Measurements from ENCODE around the gene ZNF621. TPM values are rescaled to one million over a fixed set of nuclear protein-coding genes. Genes with fewer than 3 reads are reported as not detected.

Gene ZNF621
- 8.1 TPM for total RNA-seq

DNA sequence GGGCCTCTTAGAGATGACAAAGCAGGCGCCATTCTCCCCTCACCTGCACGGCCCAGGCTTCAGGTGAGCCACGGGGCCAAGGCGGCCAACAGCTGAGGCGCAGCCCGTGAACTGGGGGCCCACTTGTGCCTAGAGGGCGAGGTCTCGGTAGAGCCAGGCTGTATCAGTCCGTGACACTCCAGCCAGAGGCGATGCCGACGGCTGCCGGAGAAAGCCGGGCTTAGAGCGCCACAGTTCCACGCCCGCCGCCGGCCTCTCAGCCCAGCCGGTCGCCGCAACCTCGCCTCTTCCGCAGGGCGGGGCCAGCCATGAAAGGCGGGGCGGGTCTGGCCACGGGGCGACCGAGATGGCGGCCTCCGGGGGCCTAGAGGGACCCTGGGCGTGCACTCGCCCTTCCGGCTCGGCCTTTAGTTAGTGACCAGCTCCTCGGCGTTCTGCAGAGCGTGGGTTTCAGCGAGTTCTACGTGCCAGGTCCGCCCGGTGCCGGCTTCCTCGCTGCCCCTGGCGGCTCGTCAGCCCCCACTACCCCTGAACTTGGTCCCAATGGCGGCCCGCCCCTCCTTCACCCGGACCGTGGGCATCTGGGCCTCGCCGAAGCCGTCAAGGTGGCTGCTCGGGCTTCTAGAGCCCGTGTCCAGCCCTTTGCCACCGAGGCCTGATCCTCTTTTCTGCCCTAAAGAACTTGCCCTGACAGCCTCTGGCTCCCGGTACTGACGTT is at the start of gene ZNF621:
TSS of gene ZNF621 (plus strand) at position 393 of the 718 bp plus-strand sequence. CDS start 881 bp downstream, outside the sequence.
- ATAC-seq (peak; percentile 99), DNase-seq (ENCODE audit: low spot score) (peak; percentile 93)

DNA sequence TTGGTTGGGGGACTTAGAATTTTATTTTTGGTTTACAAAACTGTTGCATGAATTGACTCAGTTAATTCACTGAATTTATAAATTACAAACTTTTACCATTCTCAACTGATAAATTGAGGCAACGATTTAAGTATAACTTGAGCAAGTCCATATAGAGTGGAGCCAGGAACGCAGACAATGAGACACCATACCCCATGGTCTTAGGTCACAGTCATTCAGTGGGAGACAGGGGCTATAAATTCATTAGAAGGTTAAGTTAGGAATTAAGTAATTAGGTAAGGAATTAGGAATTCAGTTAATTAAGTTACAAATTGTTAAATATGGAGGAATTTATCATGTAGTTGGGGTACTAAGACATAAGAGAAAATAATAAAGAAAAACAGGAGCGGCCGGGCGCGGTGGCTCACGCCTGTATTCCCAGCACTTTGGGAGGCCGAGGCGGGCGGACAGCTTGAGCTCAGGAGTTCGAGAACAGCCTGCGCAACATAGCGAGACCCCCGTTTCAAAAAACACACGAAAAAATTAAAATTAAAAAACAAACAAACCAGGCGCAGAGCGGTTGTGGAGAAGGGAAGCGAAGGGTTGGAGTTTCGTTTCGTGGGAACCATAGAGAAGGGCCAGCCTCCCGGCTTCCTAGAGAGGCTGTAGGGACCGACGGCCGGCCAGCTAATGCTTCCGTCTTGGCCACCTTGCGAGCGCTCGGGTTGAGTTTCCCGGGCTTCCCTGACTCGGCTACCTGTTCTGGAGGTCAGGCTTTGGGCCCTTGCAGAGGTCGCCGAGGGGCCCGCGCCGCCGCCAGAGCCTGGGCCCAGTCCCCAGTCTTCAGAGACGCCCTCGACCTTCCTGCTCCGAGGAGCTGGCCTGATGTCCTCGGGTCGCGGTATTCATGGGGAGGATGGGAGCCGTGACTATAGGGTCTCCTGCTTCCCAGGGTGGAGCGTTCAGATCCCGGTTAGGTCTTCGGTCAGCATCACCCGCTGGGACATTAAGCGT is 48.0 kb upstream of the ZNF621 start, which contains the start of gene ZNF619:
TSS of gene ZNF619 (plus strand) at position 645 of the 993 bp plus-strand sequence. CDS start 858 bp downstream, outside the sequence.
- DNase-seq (ENCODE audit: low spot score) = peak; percentile 78
- ATAC-seq = peak; percentile 99

GRCh38 chr3:40477666-40478065 is 47.1 kb upstream of the ZNF621 start:
- DNase-seq (ENCODE audit: low spot score) (no peak), ATAC-seq (peak; percentile 27)

- no peak for DNase-seq (ENCODE audit: low spot score)
- no peak for ATAC-seq
Observed at GRCh38 chr3:40487172-40487571, 37.6 kb upstream of the ZNF621 start.

DNA sequence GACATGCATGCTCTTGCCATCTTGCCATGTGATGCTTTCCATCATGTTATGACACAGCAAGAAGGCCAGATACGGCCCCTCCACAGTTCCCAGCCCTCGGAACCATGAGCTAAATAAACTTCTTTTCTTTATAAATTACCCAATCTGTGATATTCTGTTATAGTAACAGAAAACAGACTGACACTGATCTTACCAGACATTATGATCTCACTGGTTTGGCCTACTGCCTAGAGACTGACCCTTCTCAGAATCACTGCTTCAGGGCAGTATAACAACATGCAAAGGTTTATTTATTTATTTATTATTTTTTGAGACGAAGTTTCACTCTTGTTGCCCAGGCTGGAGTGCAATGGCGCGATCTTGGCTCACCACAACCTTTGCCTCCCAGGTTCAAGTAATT is 33.8 kb upstream of the ZNF621 start:
- ATAC-seq = no peak
- no peak for DNase-seq (ENCODE audit: low spot score)

DNA sequence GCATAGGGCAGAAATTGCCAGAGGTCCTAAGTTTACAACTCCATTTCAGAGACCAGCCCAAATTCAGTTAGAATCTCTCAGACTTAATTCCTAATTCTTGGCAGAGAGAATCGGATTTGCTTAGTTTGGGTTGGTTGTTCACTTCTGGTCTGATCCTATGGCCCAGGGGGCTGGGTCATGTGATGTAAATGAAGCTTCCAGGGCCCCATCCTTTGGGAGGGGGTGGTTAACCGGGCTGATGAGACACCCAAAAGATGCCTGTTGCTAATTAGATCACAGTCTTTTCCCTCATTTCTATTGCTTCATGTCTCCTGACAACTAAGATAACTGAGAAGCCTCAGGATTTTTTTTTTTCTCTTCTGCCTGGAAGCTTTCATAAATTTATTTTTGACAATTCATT is 30.1 kb upstream of the ZNF621 start:
- DNase-seq (ENCODE audit: low spot score) (no peak), ATAC-seq (no peak)

GRCh38 chr3:40497288-40497687 is 27.5 kb upstream of the ZNF621 start:
- DNase-seq (ENCODE audit: low spot score) (no peak), ATAC-seq (no peak)

DNA sequence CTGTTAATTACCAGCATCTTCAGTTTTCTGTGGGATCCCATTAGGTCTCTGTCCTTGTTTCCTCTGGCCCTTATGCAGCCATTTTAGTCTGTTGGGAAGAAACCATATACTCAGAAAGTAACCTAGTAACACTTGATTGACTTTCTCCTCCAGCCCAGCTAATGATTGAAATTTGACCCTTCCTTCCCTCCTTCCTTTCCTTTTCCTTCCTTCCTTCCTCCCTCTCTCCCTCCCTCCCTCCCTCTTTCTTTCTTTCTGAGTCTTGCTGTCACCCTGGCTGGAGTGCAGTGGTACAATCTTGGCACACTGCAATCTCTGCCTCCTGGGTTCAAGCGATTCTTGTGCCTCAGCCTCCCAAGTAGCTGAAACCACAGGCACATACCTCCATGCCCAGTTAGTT is 24.8 kb upstream of the ZNF621 start:
- ATAC-seq (no peak), DNase-seq (ENCODE audit: low spot score) (no peak)

DNA sequence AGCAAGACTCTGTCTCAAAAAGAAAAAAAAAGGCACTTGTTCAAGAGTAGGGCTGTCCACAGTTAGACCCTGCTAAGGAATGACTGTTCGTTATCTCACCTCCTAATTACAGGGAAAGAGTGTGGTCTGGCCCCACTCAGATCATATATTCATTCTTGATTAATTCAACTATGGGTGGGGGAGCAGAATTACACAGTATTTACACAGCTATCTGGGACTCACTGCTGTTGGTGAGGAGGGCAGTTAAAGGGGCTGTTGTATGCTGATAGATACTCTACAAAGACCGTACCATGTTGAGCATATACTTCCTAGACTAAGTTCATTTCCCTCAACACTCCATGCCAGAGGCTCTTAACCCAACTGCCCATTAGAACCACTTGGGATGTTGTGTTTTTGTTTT is 22.7 kb upstream of the ZNF621 start:
- DNase-seq (ENCODE audit: low spot score) = no peak
- ATAC-seq = no peak

DNA sequence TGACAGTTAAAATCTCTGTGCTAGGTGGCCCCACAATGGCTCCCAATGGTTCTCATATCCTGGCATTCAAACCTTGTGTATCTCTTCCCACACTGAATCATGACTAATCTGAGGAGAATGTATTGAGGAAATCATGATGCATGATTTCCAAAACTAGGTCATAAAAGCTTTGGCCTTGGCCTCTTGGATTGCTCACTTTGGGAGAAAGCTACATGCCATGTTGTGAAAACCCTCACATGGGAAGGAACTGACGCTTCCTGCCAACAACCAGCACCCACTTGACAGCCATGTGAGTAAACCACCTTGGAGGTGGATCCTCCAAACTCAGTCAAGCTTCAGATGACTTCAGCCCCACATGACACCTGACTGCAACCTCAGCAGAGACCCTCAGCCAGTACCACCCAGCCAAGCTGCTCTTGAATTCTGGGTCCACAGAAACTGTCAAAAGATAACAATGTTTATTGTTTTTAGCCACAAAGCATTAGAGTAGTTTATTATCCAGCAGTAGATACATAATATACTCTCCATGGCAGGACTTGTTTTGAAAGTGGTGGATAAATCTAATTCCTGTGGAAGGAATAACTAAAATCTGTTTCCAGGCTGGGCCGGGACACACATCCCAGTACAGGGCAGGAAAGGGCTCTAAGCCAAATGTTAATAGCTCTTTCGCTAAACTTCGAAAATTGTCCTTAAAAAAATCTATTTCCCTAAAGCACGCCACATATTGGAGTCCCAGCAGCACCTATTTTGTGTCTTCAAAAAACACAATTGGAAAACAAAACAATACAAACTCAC is 19.9 kb upstream of the ZNF621 start:
- DNase-seq (ENCODE audit: low spot score) (no peak), ATAC-seq (no peak)

GRCh38 chr3:40505599-40506462 is 18.9 kb upstream of the ZNF621 start, which contains the start of gene ZNF620:
TSS of gene ZNF620 (plus strand) at chr3:40506039. CDS start at chr3:40506353, 314 bp downstream.
- ATAC-seq = peak; percentile 96
- peak; percentile 84 for DNase-seq (ENCODE audit: low spot score)

DNA sequence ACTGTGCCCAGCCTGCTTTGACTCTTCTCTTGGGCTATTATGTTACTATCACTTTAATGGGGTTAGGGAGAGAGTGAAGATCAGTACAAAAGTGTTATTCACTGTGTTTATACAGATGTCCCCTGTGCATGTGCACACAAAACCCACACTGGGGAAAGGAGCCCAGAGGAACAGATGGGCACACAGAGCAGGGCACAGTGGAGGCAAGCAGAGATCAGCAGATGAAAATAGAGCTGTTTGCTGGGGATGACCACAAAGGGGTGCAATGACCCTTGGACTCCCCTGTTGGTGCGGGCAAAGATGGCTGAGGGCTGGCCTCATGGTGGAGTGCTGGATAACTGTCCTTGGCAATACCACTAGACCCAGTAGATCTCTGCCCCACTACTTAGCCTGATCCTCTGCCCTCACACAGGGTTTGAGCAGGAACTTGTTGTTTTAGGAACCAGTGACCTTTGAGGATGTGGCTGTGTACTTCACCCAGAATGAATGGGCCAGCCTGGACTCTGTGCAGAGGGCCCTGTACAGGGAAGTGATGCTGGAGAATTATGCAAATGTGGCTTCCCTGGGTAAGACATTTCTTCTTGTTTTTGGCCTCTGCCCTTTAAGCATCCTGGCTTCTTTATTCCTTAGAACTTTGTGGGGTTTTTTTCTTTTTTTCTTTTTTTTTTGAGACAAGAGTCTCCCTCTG is 13.6 kb upstream of the ZNF621 start:
- ATAC-seq = no peak
- DNase-seq (ENCODE audit: low spot score) = no peak

DNA sequence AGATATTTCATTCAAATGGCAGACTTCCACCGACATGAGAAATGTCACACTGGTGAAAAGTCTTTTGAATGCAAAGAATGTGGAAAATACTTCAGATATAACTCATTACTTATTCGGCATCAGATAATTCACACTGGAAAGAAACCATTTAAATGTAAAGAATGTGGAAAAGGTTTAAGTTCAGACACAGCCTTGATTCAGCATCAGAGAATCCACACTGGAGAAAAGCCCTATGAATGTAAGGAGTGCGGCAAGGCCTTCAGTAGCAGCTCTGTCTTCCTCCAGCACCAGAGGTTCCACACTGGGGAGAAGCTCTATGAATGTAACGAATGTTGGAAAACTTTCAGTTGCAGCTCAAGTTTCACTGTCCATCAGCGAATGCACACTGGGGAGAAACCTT is 8.6 kb upstream of the ZNF621 start:
- no peak for DNase-seq (ENCODE audit: low spot score)
- ATAC-seq = no peak

- DNase-seq (ENCODE audit: low spot score) (no peak), ATAC-seq (no peak)
Observed at GRCh38 chr3:40518067-40518466, 6.7 kb upstream of the ZNF621 start.

GRCh38 chr3:40518848-40519247 is 5.9 kb upstream of the ZNF621 start:
- no peak for ATAC-seq

DNA sequence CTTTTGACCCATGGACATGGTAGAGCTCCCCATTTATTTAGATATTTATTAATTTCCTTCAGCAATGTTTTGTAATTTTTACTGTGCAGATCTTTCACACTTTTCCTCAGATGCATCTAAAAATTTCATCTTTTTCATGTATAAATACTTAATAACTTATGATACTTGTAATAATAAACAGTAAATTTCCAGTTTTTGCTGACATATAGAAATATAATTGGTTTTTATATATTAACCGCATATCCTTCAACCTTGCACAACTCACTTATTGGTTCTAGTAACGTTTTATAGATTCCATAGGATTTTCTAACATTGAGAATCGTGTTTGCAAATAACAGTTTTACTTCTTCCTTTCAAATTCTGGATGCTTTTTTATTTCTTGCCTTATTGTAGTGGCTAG is 3.5 kb upstream of the ZNF621 start:
- ATAC-seq = no peak
- no peak for DNase-seq (ENCODE audit: low spot score)

More at GRCh38 chr3:40518848-40519247, 5.9 kb upstream of the ZNF621 start:
- DNase-seq (ENCODE audit: low spot score) = no peak

DNA sequence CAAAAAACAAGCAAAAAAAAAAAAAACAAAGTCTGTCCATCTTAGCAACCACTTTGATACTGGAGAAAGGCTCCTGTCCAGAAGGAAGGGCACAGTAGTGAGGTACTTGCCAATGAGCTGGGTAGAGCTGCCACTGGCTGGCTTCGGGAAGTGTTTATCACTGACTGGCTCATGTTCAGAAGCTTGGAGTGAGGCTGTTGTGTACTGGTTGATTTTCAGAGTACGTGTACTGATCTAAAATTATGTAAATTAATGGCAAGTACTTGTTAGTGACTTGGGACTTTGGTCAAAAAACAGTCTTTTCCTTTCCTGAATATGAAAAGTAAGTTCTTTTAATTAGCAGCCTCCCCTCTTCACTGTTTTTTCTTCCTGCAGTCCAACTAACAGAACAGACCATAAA is 979 bp upstream of the ZNF621 start:
- DNase-seq (ENCODE audit: low spot score) (no peak), ATAC-seq (peak; percentile 12)

GRCh38 chr3:40524222-40524567 is 565 bp upstream of the ZNF621 start:
- DNase-seq (ENCODE audit: low spot score) = no peak
- ATAC-seq = peak; percentile 9

DNA sequence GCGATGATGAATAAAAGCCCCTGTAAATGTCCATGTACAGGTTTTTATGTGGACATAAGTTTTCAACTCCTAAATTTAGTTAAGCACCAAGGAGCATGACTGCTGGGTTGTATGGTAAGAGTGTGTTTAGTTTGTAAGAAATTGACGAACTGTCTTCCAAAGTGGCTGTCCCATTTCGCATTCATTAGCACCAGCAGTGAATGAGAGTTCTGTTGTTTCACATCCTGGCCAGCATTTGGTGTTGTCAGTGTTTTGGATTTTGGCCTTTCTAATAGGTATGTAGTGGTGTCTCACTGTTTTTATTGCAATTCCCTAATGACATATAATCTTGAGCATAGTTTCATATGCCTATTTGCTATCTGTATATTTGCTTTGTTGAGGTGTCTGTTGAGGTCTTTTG is 3.7 kb downstream of the ZNF621 start:
- ATAC-seq = no peak

More for the DNA sequence above, 3.7 kb downstream of the ZNF621 start:
- DNase-seq (ENCODE audit: low spot score) = no peak
